Neutrophil (primary cell): Measurements from ENCODE around the gene FOXA3.

Experiments
- H3K27ac ChIP-seq: fragments of 200-600 bp; sonication (generic); 2 replicates; pipeline ENCODE4 v1.5.1; 2016; ENCODE audit warnings: mild to moderate bottlenecking, moderate library complexity
- H3K27me3 ChIP-seq: fragments of 200-600 bp; sonication (generic); 2 replicates; pipeline ENCODE4 v1.6.0; 2016; ENCODE audit warnings: mild to moderate bottlenecking
- H3K36me3 ChIP-seq: fragments of 200-600 bp; sonication (generic); 2 replicates; pipeline ENCODE4 v1.5.1; 2017
- H3K4me1 ChIP-seq, 2 experiments: fragments of 200-600 bp in 1 of 2; sonication (generic) in 1 of 2; 1 replicate in 1 of 2; 2 replicates in 1 of 2; pipeline versions ENCODE4 v1.5.1 to v1.6.1; 2013 to 2016; ENCODE audit warnings: low read depth in 1 of 2, low read length in 1 of 2, mild to moderate bottlenecking in 1 of 2, moderate library complexity in 1 of 2; ENCODE audit not compliant: control insufficient read depth in 1 of 2, insufficient read depth in 1 of 2
- H3K4me3 ChIP-seq, 2 experiments: fragments of 200-600 bp in 1 of 2; sonication (generic) in 1 of 2; 1 replicate in 1 of 2; 2 replicates in 1 of 2; pipeline ENCODE4 v1.5.1; 2013 to 2016; ENCODE audit warnings: low read depth in 1 of 2, low read length in 1 of 2, mild to moderate bottlenecking in 1 of 2, moderate library complexity in 1 of 2
- H3K9me3 ChIP-seq: fragments of 200-600 bp; sonication (generic); 2 replicates; pipeline ENCODE4 v1.5.1; 2016
- CTCF ChIP-seq: fragments of 200-600 bp; sonication (generic); IDR thresholded peaks from 2 replicates; pipeline ENCODE4 v1.5.1; 2016; ENCODE audit warnings: antibody characterized with exemption

Gene FOXA3

GRCh38 chr19:45870798-45871197 lies 6.7 kb downstream of the FOXA3 start:
- Histone ChIP-seq H3K27me3 (peaks cover 72% of the 10 kb centered on the region), H3K9me3 (no peaks in the 10 kb centered on the region), H3K36me3 (no peaks in the 10 kb centered on the region), H3K27ac (no peak overlapping the region), H3K4me3 (no peak overlapping the region), H3K4me1 (no peaks in the 10 kb centered on the region)
- no peak for TF ChIP-seq CTCF

GRCh38 chr19:45872095-45872919 lies 8.2 kb downstream of the FOXA3 start:
- peaks cover 72% of the 10 kb centered on the region for H3K27me3 ChIP-seq
- no peak overlapping the region for H3K4me3 ChIP-seq
- no peaks in the 10 kb centered on the region for H3K4me1 ChIP-seq
- H3K9me3 ChIP-seq, result no peaks in the 10 kb centered on the region
- no peaks in the 10 kb centered on the region for H3K36me3 ChIP-seq
- TF ChIP-seq CTCF, result no peak
- no peak overlapping the region for H3K27ac ChIP-seq

- Histone ChIP-seq H3K36me3 (no peaks in the 10 kb centered on the region), H3K4me1 (no peaks in the 10 kb centered on the region), H3K27ac (no peak overlapping the region), H3K4me3 (no peak overlapping the region), H3K27me3 (peaks cover 74% of the 10 kb centered on the region), H3K9me3 (no peaks in the 10 kb centered on the region)
- TF ChIP-seq CTCF, result no peak
These were observed 9.2 kb downstream of the FOXA3 start for GRCh38 chr19:45873219-45873772.

GRCh38 chr19:45874620-45874966 lies 10.5 kb downstream of the FOXA3 start:
- Histone ChIP-seq H3K27me3 (peaks cover 76% of the 10 kb centered on the region), H3K4me1 (no peaks in the 10 kb centered on the region)

GRCh38 chr19:45876161-45876410 lies 12.0 kb downstream of the FOXA3 start:
- no peaks in the 10 kb centered on the region for H3K36me3 ChIP-seq
- H3K9me3 ChIP-seq, result no peaks in the 10 kb centered on the region
- H3K27ac ChIP-seq, result no peak overlapping the region
- H3K27me3 ChIP-seq, result peaks cover 89% of the 10 kb centered on the region
- no peaks in the 10 kb centered on the region for H3K4me1 ChIP-seq
- no peak for TF ChIP-seq CTCF
- H3K4me3 ChIP-seq, result no peak overlapping the region

More at GRCh38 chr19:45874620-45874966, 10.5 kb downstream of the FOXA3 start:
- no peak overlapping the region for H3K27ac ChIP-seq
- H3K4me3 ChIP-seq, result no peak overlapping the region
- H3K36me3 ChIP-seq, result no peaks in the 10 kb centered on the region
- no peaks in the 10 kb centered on the region for H3K9me3 ChIP-seq
- no peak for TF ChIP-seq CTCF
